ENCODE results near the gene SAA4.

SAA4 gene

DNA sequence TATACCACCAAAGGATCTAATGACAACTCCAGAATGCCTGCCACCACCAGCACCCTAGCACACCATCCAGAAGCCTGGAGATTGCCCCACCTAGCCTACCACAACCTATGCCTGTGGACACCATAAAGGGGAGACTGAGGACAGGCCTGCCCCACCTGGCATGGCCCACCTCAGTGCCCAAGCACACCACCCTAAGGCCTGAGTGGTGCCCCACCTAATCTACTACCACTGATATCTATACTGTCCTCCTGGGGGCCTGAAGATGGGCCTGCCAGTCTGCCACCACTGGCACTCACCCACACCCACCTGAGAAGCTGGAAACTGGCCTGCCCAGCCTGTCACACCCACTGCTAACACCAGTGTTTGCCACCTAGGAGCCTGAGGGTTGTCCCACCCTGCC is 31.8 kb downstream of the SAA4 start:
- TF ChIP-seq, protein P1, sequence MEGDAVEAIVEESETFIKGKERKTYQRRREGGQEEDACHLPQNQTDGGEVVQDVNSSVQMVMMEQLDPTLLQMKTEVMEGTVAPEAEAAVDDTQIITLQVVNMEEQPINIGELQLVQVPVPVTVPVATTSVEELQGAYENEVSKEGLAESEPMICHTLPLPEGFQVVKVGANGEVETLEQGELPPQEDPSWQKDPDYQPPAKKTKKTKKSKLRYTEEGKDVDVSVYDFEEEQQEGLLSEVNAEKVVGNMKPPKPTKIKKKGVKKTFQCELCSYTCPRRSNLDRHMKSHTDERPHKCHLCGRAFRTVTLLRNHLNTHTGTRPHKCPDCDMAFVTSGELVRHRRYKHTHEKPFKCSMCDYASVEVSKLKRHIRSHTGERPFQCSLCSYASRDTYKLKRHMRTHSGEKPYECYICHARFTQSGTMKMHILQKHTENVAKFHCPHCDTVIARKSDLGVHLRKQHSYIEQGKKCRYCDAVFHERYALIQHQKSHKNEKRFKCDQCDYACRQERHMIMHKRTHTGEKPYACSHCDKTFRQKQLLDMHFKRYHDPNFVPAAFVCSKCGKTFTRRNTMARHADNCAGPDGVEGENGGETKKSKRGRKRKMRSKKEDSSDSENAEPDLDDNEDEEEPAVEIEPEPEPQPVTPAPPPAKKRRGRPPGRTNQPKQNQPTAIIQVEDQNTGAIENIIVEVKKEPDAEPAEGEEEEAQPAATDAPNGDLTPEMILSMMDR (IDR thresholded peaks at IDR 0.05), result no peak

DNA sequence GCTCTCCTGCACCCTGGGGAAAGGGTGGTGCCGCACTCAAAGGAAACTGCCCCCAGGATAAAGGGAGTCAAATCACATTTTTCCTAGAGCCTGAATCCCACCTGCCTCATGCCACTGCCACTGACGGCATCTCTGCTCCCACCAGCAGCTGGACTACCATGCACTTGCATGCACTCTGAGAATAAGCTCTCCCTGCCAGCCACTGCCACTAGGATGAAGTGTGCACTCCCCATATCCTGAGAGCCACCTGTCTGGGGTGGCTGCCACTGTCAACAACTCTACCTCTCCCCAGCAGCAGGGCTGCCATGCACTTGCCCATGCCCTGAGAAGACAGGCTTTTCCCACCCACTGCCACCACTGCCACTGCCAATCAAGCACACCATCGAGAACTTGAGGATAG is 32.4 kb downstream of the SAA4 start:
- TF ChIP-seq, protein P1 (IDR thresholded peaks at IDR 0.05), result no peak

DNA sequence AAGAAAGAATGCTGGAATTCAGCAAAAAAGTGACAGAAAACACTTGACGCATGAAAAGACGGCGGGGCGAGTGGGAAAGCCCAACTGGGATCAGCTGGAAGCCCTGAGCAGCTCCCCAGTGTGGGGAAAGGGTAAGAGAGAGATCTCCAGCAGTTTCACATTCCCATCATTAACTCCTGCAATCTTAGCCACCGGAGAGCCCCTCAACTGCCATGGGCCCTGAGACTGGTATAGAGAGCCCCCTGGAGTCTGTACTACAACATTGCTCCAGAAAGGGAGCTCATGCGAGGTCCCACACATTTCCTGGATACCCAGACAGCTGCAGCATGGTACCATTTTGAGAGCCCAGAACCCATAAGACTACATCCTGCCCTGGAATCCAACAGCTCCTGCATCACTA is 32.9 kb downstream of the SAA4 start:
- TF ChIP-seq, protein P1 (IDR thresholded peaks at IDR 0.05), result peak; percentile 36; the same call in 1 of the 2 replicates

DNA sequence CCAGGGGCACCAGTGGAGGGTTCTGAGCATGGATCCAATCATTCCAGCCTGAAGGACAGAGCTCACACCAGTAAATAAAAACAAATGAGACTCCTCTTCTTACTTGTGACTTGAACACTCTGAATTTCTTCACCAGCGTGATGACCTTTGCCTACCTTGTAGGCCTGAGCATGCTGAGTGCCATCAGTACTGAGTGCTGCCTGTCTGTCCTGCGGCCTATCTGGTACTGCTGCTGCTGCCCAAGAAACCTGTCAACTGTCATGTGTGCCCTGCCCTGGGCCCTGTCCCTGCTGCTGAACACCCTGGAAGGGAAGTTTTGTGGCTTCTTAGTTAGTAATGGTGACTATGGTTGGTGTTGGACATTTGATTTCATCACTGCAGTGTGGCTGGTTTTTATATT is 40.1 kb downstream of the SAA4 start:
- TF ChIP-seq, protein P1 (IDR thresholded peaks at IDR 0.05), result no peak

DNA sequence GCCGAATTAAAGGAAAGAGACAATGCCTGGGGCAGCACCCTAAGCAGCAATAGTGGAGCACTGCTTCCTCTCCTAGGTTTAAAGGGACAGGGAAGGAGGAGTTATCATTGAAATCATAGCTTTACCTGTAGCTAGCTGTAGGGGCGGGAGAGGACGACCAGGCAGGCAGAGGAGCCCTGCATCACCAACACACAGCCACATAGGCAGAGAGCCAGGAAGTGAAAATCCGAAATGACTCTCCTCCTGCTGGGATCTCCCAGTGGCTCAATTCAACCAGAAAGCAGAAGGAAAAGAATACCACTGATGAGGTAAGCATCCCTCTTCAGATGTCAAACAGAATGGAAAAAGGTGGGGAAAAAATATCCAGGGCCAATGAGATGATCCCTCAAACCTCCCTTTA is 43.6 kb downstream of the SAA4 start:
- TF ChIP-seq, protein P1 (IDR thresholded peaks at IDR 0.05), result no peak

DNA sequence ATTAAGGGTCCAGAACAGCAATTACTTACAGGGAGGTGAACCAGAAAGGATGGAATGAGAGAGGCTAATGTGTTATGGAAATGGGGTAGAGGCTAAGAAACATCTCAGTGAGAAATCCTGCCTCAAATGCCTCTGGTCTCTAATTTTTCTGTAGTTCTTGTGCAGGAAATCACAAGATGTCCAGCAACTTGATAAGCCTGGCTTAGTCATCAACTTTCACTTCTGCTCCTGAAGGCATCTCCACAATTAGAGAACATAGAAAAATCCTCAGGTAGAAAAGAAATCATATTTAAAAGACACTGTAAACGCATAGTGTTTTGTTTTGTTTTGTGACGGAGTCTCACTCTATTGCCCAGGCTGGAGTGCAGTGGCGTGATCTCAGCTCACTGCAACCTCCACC is 45.2 kb downstream of the SAA4 start:
- TF ChIP-seq, protein P1 (IDR thresholded peaks at IDR 0.05), result no peak

DNA sequence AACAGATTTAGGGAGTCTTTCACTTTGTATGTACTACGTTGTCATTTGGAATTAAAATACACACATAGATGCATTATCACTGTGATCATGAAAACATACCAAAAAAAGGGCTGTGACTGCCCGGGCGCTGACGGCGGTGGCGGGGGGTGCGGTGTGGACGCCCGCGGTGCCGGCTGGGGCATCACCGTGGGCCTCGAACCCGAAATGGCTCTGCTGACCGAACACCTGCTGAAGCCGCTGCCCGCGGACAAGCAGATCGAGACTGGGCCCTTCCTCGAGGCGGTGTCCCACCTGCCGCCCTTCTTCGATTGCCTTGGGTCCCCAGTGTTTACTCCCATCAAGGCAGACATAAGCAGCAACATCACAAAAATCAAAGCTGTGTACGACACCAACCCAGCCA is 47.8 kb downstream of the SAA4 start:
- TF ChIP-seq, protein P1 (IDR thresholded peaks at IDR 0.05), result no peak
